ENCODE measurements around the gene CASZ1. TPM values are rescaled to one million over a fixed set of nuclear protein-coding genes. Genes with fewer than 3 reads are reported as not detected.

Gene CASZ1
- total RNA-seq, 2 donors from 2014 or later = 90.9 to 96.9 TPM

DNA sequence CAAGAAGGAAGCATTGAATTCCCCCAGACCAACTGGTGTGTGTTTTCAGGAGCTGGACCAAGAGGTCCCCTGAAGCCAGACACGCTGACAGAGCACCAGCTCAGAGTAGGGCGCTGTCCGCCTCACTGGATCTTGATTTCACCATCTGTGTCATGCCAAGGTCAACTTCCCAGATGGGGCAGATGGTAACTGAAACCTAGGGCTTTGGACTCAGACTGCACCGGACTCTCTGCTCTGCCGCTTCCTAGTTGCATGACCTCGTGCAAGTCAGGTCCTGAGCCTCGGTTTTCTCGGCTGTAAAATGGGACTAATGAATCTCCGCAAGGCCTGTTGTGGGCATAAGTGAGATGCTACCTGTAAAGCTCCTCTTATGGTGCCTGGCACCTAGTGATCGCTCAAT lies 17.9 kb upstream of the CASZ1 start:
- intact Hi-C loops (cut with DNase I) = no loop called here

GRCh38 chr1:10813799-10814198 lies 17.4 kb upstream of the CASZ1 start:
- Histone ChIP-seq H3K27ac (no peak overlapping the region), H3K4me1 (replicated peaks) (peaks cover 11% of the 10 kb centered on the region), H3K4me3 (no peak overlapping the region), H3K27me3 (replicated peaks; ENCODE audit: insufficient read depth) (no peaks in the 10 kb centered on the region), H3K36me3 (no peaks in the 10 kb centered on the region), H3K9me3 (no peaks in the 10 kb centered on the region)
- intact Hi-C loops (cut with DNase I) = no loop called here
- DNase-seq (ENCODE audit: low spot score) = no peak
- TF ChIP-seq CTCF (IDR thresholded peaks at IDR 0.05) (no peak), POLR2AphosphoS5 (IDR thresholded peaks at IDR 0.05) (no peak), POLR2A (IDR thresholded peaks at IDR 0.05) (no peak)
- 86% methylated on average over 14 of the region's 14 CpGs for WGBS

More for the DNA sequence above, 17.9 kb upstream of the CASZ1 start:
- Histone ChIP-seq H3K9me3 (no peaks in the 10 kb centered on the region), H3K27ac (no peak overlapping the region), H3K36me3 (no peaks in the 10 kb centered on the region), H3K27me3 (replicated peaks; ENCODE audit: insufficient read depth) (no peaks in the 10 kb centered on the region), H3K4me1 (replicated peaks) (peaks cover 11% of the 10 kb centered on the region), H3K4me3 (no peak overlapping the region)
- no peak for DNase-seq (ENCODE audit: low spot score)
- WGBS = 94% methylated on average over 10 of the region's 10 CpGs
- no peak for TF ChIP-seq POLR2AphosphoS5 (IDR thresholded peaks at IDR 0.05)
- TF ChIP-seq POLR2A (IDR thresholded peaks at IDR 0.05) = no peak
- TF ChIP-seq CTCF (IDR thresholded peaks at IDR 0.05) = no peak

GRCh38 chr1:10812387-10812915 lies 16.0 kb upstream of the CASZ1 start:
- TF ChIP-seq POLR2AphosphoS5 (IDR thresholded peaks at IDR 0.05) (no peak), CTCF (IDR thresholded peaks at IDR 0.05) (no peak), POLR2A (IDR thresholded peaks at IDR 0.05) (no peak)
- no peak overlapping the region for H3K4me3 ChIP-seq
- H3K36me3 ChIP-seq = no peaks in the 10 kb centered on the region
- H3K9me3 ChIP-seq = no peaks in the 10 kb centered on the region
- no peaks in the 10 kb centered on the region for H3K27me3 ChIP-seq (replicated peaks; ENCODE audit: insufficient read depth)
- H3K27ac ChIP-seq = no peak overlapping the region
- peaks cover 11% of the 10 kb centered on the region for H3K4me1 ChIP-seq (replicated peaks)
- no peak for DNase-seq (ENCODE audit: low spot score)
- intact Hi-C loops (cut with DNase I) = no loop called here
- 85% methylated on average over 11 of the region's 11 CpGs for WGBS

- 63% methylated on average over 7 of the region's 7 CpGs for WGBS
- intact Hi-C loops (cut with DNase I) = no loop called here
- no peak for DNase-seq (ENCODE audit: low spot score)
Measured at GRCh38 chr1:10808441-10808840, 12.0 kb upstream of the CASZ1 start.

More at GRCh38 chr1:10808441-10808840, 12.0 kb upstream of the CASZ1 start:
- Histone ChIP-seq H3K36me3 (no peaks in the 10 kb centered on the region), H3K4me1 (replicated peaks) (peaks cover 9% of the 10 kb centered on the region), H3K27ac (no peak overlapping the region), H3K9me3 (no peaks in the 10 kb centered on the region), H3K4me3 (no peak overlapping the region), H3K27me3 (replicated peaks; ENCODE audit: insufficient read depth) (no peaks in the 10 kb centered on the region)
- TF ChIP-seq CTCF (IDR thresholded peaks at IDR 0.05) (no peak), POLR2A (IDR thresholded peaks at IDR 0.05) (no peak), POLR2AphosphoS5 (IDR thresholded peaks at IDR 0.05) (no peak)
